ENCODE measurements around the gene PEPD.

DNA sequence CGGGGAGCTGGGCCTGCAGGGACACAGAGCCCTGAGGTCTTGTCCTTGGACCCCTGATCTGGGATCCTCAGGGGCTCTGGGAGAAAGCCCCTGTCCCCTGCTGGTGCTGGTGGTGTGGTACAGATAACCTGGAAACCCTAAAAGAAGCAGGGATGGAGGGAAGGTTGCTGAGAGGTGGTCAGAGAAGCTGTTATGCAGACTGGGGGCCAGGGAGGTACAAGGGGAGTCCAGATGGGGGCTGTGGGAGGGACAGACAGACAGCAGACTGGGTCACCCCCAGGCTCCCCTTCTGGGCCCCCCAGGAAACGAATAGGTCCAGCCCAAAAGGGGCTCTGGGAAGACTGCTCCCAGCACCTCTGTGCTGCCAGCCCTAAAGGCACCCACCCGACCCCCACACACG is 34.7 kb upstream of the PEPD start:
- TF ChIP-seq, protein P1, sequence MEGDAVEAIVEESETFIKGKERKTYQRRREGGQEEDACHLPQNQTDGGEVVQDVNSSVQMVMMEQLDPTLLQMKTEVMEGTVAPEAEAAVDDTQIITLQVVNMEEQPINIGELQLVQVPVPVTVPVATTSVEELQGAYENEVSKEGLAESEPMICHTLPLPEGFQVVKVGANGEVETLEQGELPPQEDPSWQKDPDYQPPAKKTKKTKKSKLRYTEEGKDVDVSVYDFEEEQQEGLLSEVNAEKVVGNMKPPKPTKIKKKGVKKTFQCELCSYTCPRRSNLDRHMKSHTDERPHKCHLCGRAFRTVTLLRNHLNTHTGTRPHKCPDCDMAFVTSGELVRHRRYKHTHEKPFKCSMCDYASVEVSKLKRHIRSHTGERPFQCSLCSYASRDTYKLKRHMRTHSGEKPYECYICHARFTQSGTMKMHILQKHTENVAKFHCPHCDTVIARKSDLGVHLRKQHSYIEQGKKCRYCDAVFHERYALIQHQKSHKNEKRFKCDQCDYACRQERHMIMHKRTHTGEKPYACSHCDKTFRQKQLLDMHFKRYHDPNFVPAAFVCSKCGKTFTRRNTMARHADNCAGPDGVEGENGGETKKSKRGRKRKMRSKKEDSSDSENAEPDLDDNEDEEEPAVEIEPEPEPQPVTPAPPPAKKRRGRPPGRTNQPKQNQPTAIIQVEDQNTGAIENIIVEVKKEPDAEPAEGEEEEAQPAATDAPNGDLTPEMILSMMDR (IDR thresholded peaks at IDR 0.05): no peak
- TF ChIP-seq POLR2A (IDR thresholded peaks at IDR 0.05): no peak
